ENCODE data around the gene RACGAP1.

DNA sequence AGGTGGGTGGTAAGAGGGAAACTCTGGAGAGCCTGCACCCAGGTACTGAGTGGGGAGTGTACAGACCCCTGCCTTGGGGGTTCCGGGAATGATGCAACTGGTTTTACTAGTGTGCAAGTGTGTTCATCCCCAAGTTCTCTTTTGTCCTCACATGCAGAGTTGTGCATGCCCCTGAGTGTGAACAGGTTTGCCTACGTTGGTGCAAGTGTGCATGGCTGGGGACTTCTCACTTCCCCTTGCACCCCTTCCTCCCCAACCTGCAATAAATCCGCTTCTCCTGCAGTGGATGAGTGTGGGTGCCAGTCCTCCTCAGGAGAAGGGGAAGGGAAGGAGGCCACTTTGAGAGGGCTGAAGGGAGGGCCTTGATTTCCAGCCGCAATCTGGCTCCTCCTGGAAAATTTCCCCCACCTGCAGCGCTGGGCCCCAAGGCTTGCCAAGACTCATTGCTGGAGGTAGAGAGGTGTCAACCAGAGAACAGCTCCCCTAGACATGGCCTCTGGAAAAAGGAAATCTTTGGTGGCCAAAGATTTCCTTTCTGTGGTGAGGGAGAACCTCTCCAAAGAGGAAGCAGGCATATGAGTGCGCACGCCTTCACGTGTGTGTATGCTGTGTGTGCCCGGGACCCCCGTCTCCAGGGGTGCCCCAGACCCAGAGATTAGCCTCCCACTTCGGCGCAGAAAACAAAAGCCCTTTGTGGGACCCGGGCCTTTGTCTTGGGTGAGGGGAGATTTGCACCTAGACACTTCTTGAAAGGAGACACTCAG, 69.2 kb downstream of the RACGAP1 start:
- TF ChIP-seq EZH2phosphoT487 (IDR thresholded peaks at IDR 0.05; ENCODE audit: unreplicated experiment), result no peak
- TF ChIP-seq JUNB (IDR thresholded peaks at IDR 0.05; ENCODE audit: unreplicated experiment), result no peak
- TF ChIP-seq, protein P1, sequence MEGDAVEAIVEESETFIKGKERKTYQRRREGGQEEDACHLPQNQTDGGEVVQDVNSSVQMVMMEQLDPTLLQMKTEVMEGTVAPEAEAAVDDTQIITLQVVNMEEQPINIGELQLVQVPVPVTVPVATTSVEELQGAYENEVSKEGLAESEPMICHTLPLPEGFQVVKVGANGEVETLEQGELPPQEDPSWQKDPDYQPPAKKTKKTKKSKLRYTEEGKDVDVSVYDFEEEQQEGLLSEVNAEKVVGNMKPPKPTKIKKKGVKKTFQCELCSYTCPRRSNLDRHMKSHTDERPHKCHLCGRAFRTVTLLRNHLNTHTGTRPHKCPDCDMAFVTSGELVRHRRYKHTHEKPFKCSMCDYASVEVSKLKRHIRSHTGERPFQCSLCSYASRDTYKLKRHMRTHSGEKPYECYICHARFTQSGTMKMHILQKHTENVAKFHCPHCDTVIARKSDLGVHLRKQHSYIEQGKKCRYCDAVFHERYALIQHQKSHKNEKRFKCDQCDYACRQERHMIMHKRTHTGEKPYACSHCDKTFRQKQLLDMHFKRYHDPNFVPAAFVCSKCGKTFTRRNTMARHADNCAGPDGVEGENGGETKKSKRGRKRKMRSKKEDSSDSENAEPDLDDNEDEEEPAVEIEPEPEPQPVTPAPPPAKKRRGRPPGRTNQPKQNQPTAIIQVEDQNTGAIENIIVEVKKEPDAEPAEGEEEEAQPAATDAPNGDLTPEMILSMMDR (conservative IDR thresholded peaks at IDR 0.05; ENCODE audit: low read depth in 2 of 2), result no peak
- TF ChIP-seq, protein P2, sequence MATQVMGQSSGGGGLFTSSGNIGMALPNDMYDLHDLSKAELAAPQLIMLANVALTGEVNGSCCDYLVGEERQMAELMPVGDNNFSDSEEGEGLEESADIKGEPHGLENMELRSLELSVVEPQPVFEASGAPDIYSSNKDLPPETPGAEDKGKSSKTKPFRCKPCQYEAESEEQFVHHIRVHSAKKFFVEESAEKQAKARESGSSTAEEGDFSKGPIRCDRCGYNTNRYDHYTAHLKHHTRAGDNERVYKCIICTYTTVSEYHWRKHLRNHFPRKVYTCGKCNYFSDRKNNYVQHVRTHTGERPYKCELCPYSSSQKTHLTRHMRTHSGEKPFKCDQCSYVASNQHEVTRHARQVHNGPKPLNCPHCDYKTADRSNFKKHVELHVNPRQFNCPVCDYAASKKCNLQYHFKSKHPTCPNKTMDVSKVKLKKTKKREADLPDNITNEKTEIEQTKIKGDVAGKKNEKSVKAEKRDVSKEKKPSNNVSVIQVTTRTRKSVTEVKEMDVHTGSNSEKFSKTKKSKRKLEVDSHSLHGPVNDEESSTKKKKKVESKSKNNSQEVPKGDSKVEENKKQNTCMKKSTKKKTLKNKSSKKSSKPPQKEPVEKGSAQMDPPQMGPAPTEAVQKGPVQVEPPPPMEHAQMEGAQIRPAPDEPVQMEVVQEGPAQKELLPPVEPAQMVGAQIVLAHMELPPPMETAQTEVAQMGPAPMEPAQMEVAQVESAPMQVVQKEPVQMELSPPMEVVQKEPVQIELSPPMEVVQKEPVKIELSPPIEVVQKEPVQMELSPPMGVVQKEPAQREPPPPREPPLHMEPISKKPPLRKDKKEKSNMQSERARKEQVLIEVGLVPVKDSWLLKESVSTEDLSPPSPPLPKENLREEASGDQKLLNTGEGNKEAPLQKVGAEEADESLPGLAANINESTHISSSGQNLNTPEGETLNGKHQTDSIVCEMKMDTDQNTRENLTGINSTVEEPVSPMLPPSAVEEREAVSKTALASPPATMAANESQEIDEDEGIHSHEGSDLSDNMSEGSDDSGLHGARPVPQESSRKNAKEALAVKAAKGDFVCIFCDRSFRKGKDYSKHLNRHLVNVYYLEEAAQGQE (IDR thresholded peaks at IDR 0.05; ENCODE audit: unreplicated experiment), result no peak
- no peak for TF ChIP-seq POLR2AphosphoS5 (IDR thresholded peaks at IDR 0.05; ENCODE audit: low read depth)
- no peak for TF ChIP-seq EZH2 (IDR thresholded peaks at IDR 0.05; ENCODE audit: low read depth, unreplicated experiment)
- TF ChIP-seq ZNF462 (CRISPR knock-in tag; IDR thresholded peaks at IDR 0.05), result no peak
- no peak for TF ChIP-seq CREB1 (CRISPR knock-in tag; IDR thresholded peaks at IDR 0.05; ENCODE audit: low read depth)
- no peak for TF ChIP-seq ZNF114 (CRISPR knock-in tag; IDR thresholded peaks at IDR 0.05)

Measured in GM23338 (cell line).